CD14-positive monocyte (primary cell): ENCODE measurements around the gene ACOT9. TPM values are rescaled to one million over a fixed set of nuclear protein-coding genes. Genes with fewer than 3 reads are reported as not detected.
"Not testable (repeated sequence)": the region's sequence is repeated elsewhere in the genome, so short reads cannot be mapped to it uniquely, and the experiment has no call there.

Source experiments
- DNase-seq, 3 donors: peaks; one replicate each; pipeline ENCODE4 v3.0.0-alpha.2; 2011 to 2022
- H2AFZ ChIP-seq: 2 replicates; pipeline ENCODE4 v1.6.0; 2012; ENCODE audit warnings: mild to moderate bottlenecking, low read depth, low read length, inconsistent platforms; ENCODE audit not compliant: insufficient read depth, poor library complexity, severe bottlenecking
- H3K27ac ChIP-seq, 2 donors: 1 replicate in 1 of 2; 2 replicates in 1 of 2; pipeline ENCODE4 v1.5.1; 2012 to 2013; ENCODE audit warnings: low read length in 2 of 2, control low read depth in 1 of 2, inconsistent platforms in 1 of 2, low read depth in 1 of 2, mild to moderate bottlenecking in 1 of 2
- H3K27me3 ChIP-seq, 2 donors: one replicate each; pipeline versions ENCODE4 v1.6.0 to v1.6.1; 2011 to 2013; ENCODE audit warnings: low read length in 2 of 2; ENCODE audit not compliant: control insufficient read depth in 2 of 2, insufficient read depth in 2 of 2
- H3K36me3 ChIP-seq, 2 donors: replicated peaks in 1 of 2; 1 replicate in 1 of 2; 2 replicates in 1 of 2; pipeline versions ENCODE4 v1.5.1 to v1.6.1; 2012 to 2013; ENCODE audit warnings: low read length in 2 of 2, control low read depth in 1 of 2, inconsistent platforms in 1 of 2, mild to moderate bottlenecking in 1 of 2; ENCODE audit not compliant: insufficient read depth in 2 of 2, control insufficient read depth in 1 of 2
- H3K4me1 ChIP-seq, 2 donors: 1 replicate in 1 of 2; 2 replicates in 1 of 2; pipeline versions ENCODE4 v1.5.1 to v1.6.1; 2012 to 2013; ENCODE audit warnings: low read length in 2 of 2, control low read depth in 1 of 2, inconsistent platforms in 1 of 2, mild to moderate bottlenecking in 1 of 2, moderate library complexity in 1 of 2; ENCODE audit not compliant: insufficient read depth in 2 of 2, control insufficient read depth in 1 of 2
- H3K4me2 ChIP-seq: replicated peaks from 2 replicates; pipeline ENCODE3; 2012; ENCODE audit warnings: low read length, moderate library complexity, mild to moderate bottlenecking; ENCODE audit not compliant: poor library complexity, severe bottlenecking; ENCODE audit errors: extremely low read depth
- H3K4me3 ChIP-seq, 3 experiments: fragments of 200-600 bp in 1 of 3; sonication (generic) in 1 of 3; replicated peaks in 1 of 3; 1 replicate in 2 of 3; 2 replicates in 1 of 3; pipeline ENCODE4 v1.5.1; 2011 to 2013; ENCODE audit warnings: low read length in 3 of 3, mild to moderate bottlenecking in 3 of 3, control low read depth in 2 of 3, low read depth in 2 of 3, inconsistent platforms in 1 of 3, moderate library complexity in 1 of 3
- H3K79me2 ChIP-seq: 2 replicates; pipeline ENCODE4 v1.6.0; 2012; ENCODE audit warnings: mild to moderate bottlenecking, control low read depth, inconsistent platforms, low read length, moderate library complexity; ENCODE audit not compliant: insufficient read depth
- H3K9ac ChIP-seq: 2 replicates; pipeline ENCODE4 v1.6.0; 2017; ENCODE audit warnings: low read length, mild to moderate bottlenecking; ENCODE audit not compliant: insufficient read depth, poor library complexity, severe bottlenecking
- H3K9me3 ChIP-seq, 2 donors: replicated peaks in 1 of 2; 1 replicate in 1 of 2; 2 replicates in 1 of 2; pipeline versions ENCODE4 v1.5.1 to v1.6.1; 2012 to 2013; ENCODE audit warnings: low read length in 2 of 2, control low read depth in 1 of 2; ENCODE audit not compliant: control insufficient read depth in 1 of 2, insufficient read depth in 1 of 2
- H4K20me1 ChIP-seq: 2 replicates; pipeline ENCODE4 v1.6.0; 2012; ENCODE audit warnings: mild to moderate bottlenecking, low read length, control low read depth, moderate library complexity; ENCODE audit not compliant: insufficient read depth
- H3K27ac Mint-ChIP-seq, 7 donors: one replicate each; pipeline ENCODE4 v1.8.0; 2020; ENCODE audit warnings: mild to moderate bottlenecking in 7 of 7, mixed read lengths in 7 of 7, moderate library complexity in 6 of 7, inconsistent platforms in 2 of 7
- H3K27me3 Mint-ChIP-seq, 3 donors: one replicate each; pipeline ENCODE4 v1.8.0; 2021 to 2022; ENCODE audit warnings: low read depth in 3 of 3, mild to moderate bottlenecking in 3 of 3, mixed read lengths in 3 of 3, moderate library complexity in 3 of 3, inconsistent platforms in 1 of 3
- H3K36me3 Mint-ChIP-seq, 2 donors: one replicate each; pipeline ENCODE4 v1.8.0; 2020; ENCODE audit warnings: mixed read lengths in 2 of 2, inconsistent platforms in 1 of 2, mild to moderate bottlenecking in 1 of 2
- H3K4me1 Mint-ChIP-seq: one replicate; pipeline ENCODE4 v1.8.0; 2020; ENCODE audit warnings: mild to moderate bottlenecking, mixed read lengths
- H3K4me3 Mint-ChIP-seq, 2 donors: one replicate each; pipeline ENCODE4 v1.8.0; 2020; ENCODE audit warnings: mild to moderate bottlenecking in 2 of 2, mixed read lengths in 2 of 2, moderate library complexity in 1 of 2
- H3K9me3 Mint-ChIP-seq, 7 donors: one replicate each; pipeline ENCODE4 v1.8.0; 2020 to 2022; ENCODE audit warnings: mixed read lengths in 7 of 7, mild to moderate bottlenecking in 6 of 7, moderate library complexity in 6 of 7, inconsistent platforms in 2 of 7
- CTCF ChIP-seq: fragments of 200-600 bp; IDR thresholded peaks from one replicate; pipeline ENCODE4 v1.8.0; 2022; ENCODE audit warnings: antibody characterized with exemption, mild to moderate bottlenecking
- WGBS: methylation state at CpG from one replicate; pipeline ENCODE4 v1.1.5; 2013; ENCODE audit warnings: missing lambda C conversion rate; ENCODE audit not compliant: insufficient coverage; 5-methylcytosine and 5-hydroxymethylcytosine counted together
- intact Hi-C, 2 donors: fragments of 100-400 bp; cut with micrococcal nuclease; formaldehyde crosslinking; loops; one replicate each; pipeline versions ENCODE4 v1.15.0 to v1.15.1; 2023
- polyA plus RNA-seq, 3 donors: library from polyadenylated mRNA; depleted of rRNA in 1 of 3; unstranded in 2 of 3; stranded (reverse) in 1 of 3; fragments of 300-500 nt in 2 of 3; fragments of >200 nt in 1 of 3; fragmentation: Illumina TruSeq in 2 of 3; gene quantifications; 1 replicate in 2 of 3; 2 replicates in 1 of 3; pipeline ENCODE4 v1.2.3, GENCODE V29; 2012 to 2021

The ACOT9 gene
- polyA plus RNA-seq, 3 donors = 49.2 to 69.3 (median 51.8) TPM

DNA sequence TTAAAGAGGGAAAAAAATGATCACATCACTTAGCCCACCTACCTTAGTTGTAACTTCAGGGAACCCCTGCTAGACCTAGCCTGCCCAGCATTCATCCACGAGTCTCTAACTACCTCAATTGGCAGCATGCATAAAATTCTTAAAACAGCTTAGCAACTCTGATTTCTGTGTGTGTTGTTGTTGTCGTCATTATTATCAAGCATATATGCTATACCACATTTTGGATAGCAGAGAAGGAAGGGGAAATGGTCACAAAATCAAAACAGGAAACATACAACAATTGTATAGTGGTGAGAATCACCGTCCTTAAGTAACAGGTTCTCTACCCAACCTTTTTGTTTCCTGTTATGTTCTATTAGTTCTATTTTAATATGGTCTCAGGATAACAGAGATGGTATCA, 2.7 kb upstream of the ACOT9 start:
- no peak overlapping the region for H3K27ac ChIP-seq
- Mint-ChIP-seq H3K4me3 (no peak overlapping the region), H3K4me1 (peaks cover 27% of the 10 kb centered on the region), H3K27me3 (peaks cover 0 to 15% (median 4%) of the 10 kb centered on the region in 3 donors), H3K27ac (peak overlapping the region in 5 of 7 donors; percentile 6 to 79 (median 74)), H3K9me3 (peaks cover 0 to 12% (median 0%) of the 10 kb centered on the region in 7 donors), H3K36me3 (no peaks in the 10 kb centered on the region)
- intact Hi-C loops = no loop called here
- no peak overlapping the region for H2AFZ ChIP-seq
- TF ChIP-seq CTCF = no peak
- H3K9ac ChIP-seq = no peak overlapping the region
- WGBS = no CpG with 5 or more reads among the region's 3 CpGs
- no peaks in the 10 kb centered on the region for H4K20me1 ChIP-seq
- no peak overlapping the region for H3K4me2 ChIP-seq
- H3K36me3 ChIP-seq = no peaks in the 10 kb centered on the region
- peaks cover 23% of the 10 kb centered on the region for H3K79me2 ChIP-seq
- no peaks in the 10 kb centered on the region for H3K27me3 ChIP-seq
- no peak overlapping the region for H3K4me3 ChIP-seq
- no peaks in the 10 kb centered on the region for H3K9me3 ChIP-seq
- peak; percentile 18 to 47 (median 35) for DNase-seq
- H3K4me1 ChIP-seq = peaks cover 16 to 23% of the 10 kb centered on the region in 2 donors

DNA sequence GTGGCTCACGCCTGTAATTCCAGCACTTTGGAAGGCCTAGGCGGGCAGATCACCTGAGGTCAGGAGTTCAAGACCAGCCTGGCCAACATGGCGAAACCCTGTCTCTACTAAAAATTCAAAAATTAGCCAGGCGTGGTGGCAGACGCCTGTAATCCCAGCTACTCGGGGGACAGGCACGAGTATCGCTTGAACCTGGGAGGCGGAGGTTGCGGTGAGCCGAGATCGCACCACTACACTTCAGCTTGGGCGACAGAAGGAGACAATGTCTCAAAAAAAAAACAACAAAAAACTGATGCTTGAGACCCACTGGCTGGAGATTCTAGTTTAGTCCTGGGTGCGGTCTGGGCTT, 521 bp upstream of the ACOT9 start:
- Histone ChIP-seq H3K4me2 (peak overlapping the region; percentile 78), H3K4me3 (peak overlapping the region in 2 of 3 experiments; percentile 4 to 86), H3K79me2 (peaks cover 45% of the 10 kb centered on the region), H3K4me1 (peaks cover 21 to 23% of the 10 kb centered on the region in 2 donors), H3K9ac (peak overlapping the region; percentile 82), H3K27ac (peak overlapping the region; percentile 94 to 95)
- not testable (repeated sequence) for H3K27me3 Mint-ChIP-seq, DNase-seq, H2AFZ ChIP-seq, H3K9me3 ChIP-seq, H4K20me1 ChIP-seq, H3K36me3 Mint-ChIP-seq, H3K27me3 ChIP-seq, H3K36me3 ChIP-seq
- WGBS = 100% methylated on average over 1 of the region's 14 CpGs
- Mint-ChIP-seq H3K27ac (peak overlapping the region; percentile 92 to 97 (median 95)), H3K4me3 (peak overlapping the region; percentile 83 to 85), H3K9me3 (peaks cover 0 to 12% (median 0%) of the 10 kb centered on the region in 7 donors), H3K4me1 (peaks cover 36% of the 10 kb centered on the region)
- intact Hi-C loops = loop anchor here in 1 of 2 donors (5.0 kb wide), 1 partner anchor 39 kb away; the partner anchor contains the start of gene SAT1
